Fibroblast of peridontal ligament (primary cell): ENCODE measurements around the gene RCOR1.
"Not testable (repeated sequence)": the region's sequence is repeated elsewhere in the genome, so short reads cannot be mapped to it uniquely, and the experiment has no call there.

Experiments used
- DNase-seq: peaks from one replicate; pipeline ENCODE4 v3.0.0-alpha.2; 2010; ENCODE audit errors: extremely low read depth

Gene RCOR1

DNA sequence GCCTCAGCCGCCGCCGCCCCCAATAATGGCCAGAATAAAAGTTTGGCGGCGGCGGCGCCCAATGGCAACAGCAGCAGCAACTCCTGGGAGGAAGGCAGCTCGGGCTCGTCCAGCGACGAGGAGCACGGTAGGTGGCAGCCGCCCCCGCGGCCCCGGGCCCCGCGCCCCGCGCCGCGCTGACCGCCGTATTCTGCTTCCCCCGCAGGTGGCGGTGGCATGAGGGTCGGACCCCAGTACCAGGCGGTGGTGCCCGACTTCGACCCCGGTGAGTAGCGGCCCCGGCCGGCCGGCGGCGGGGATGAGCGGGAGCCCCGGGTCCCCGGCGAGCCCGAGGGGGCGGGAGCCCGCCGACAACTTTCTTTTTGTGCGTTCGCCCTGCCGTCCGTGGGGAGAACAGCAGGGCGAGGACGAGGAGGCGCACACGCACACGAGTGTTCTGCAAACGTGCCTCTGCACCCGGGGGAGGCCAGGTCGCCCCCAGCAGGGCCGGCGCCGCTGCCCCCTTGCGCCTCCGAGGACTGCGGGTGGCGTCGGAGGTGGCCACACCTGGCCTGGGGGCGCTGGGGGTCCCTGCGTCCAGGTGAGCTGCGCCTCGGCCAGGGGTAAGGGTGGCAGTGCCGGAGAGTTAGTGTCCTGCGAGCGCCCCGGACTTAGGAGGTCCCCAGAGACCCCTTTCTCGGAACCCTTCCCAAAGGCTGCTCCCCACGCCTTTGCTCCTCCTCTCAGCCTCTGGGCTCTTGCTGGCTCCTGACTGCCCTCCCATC, 794 bp downstream of the RCOR1 start:
- DNase-seq = no peak

DNA sequence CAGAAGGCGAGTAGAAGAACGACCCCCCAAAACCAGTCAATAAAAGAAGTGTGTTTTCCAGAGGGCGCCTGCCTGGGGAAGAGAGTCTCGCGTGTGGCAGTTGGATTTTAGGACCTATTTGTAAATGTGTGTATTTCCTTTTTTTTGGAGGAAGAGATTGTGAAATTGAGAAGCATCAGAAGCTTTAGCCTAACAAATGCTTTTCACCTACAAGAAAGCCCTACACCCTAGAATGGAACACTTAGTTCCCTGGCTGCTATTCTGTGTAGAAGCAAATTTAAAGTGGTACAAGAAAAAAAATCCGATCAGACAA, 1.3 kb downstream of the RCOR1 start:
- DNase-seq = peak; percentile 30

DNA sequence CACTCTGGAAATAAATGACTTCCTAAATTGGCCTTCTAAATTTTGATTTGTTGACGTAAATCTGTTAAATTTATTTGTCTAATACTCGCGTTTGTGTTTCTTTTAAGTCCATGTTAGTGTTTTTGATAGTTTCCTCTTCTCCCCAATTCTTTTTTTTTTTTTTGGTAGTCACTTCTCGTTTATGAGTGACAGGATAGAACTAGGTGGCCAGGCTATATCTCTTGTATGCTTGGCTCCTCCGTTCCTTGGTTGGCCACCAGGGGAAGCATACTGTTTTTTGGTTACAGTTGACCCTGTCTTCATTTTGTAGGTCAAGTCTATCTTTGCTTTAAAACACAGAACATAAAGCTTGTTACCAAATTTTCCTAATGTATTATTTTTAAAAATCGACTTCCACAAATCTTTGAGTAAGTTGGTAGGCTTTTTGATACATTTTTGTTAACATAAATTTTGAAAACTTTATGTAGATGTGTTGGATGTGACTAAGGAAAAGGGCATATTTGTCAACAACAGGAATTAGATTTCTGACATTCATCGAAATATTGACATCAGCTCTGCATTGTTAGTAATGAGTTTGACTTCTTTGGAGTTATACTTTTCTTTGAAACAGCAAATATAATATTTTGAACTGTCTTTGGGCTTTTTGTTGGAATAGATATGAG, 2.2 kb downstream of the RCOR1 start:
- DNase-seq = peak; percentile 71

DNA sequence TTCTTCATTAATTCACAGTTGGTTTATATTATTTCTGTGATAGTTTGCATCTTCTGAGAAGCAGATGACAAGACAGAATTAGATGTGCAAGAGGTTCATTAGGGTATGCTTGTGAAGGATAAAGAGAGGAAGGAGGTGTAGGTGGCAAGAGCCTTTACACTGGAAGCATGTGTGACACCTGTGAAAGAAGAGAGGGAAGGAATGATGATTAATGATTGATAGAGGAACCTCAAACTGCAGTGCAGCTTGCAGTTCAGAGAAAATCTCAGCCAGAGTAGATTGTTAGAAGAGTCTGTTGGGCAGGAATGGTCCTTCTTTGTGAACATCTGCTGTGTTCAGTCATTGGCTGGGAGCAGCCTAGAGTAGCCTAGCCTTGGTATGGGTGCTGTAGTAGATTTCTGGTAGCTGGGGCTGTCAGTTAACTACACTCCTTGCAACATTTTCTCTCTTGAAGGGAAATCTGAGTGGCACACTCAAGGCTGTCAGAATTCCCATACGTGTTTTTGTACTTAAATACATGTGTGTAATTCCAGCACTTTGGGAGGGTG, 9.0 kb downstream of the RCOR1 start:
- DNase-seq = no peak

DNA sequence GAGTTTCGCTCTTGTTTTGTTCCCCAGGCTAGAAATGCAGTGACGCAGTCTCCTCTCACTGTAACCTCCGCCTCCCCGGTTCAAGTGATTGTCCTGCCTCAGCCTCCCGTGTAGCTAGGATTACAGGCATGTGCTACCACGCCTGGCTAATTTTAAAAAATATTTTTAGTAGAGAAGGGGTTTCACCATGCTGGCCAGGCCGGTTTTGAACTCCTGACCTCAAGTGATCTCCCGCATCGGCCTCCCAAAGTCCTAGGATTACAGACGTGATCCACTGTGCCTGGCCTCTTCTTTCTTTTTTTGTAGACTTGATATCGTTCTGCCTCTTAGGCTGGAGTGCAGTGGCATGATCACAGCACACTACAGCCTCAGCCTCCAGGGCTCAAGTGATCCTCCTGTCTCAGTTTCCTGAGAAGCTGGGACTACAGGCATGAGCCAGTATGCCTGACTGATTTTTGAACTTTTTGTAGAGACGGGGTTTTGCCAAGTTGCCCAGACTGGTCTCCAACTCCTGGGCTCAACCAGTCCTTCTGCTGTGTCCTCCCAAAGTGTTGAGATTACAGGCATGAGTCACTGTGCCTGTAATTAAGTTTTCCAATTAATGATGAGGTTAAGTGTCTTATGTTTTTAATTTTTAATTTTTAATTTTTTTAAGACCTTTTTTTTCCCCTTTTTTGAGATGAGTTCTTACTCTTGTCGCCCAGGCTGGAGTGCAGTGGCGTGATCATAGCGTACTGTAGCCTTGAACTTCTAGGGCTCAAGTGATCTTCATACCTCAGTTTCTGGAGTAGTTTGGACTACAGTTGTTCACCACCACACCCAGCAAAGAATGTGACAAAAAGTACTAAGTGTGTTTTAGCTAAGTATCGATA, 10.2 kb downstream of the RCOR1 start:
- no peak for DNase-seq

DNA sequence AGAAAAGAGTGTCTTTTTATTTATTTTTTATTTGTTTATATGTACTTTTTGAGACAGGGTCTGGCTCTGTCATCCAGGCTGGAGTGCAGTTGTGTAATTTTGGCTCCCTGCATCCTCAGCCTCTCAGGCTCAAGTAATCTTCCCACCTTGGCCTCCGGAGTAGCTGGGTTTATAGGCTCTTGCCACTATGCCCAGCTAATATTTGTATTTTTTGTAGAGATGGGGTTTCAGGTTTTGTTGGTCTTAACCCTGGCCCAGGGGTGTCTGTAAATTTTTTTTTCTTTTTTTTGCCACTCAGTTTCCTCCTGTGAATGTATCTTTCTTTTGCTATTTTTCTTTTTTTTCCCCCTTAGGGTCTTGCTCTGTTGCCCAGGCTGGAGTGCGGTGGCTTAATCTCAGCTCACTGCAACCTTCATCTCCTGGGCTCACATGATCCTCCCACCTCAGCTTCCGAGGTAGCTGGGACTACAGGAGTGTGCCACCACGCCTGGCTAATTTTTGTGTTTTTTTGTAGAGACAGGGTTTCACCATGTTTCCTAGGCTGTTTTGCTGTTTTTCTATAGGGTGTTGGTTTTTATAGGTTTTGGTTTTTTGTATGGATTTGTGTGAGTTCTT, 11.0 kb downstream of the RCOR1 start:
- no peak for DNase-seq

DNA sequence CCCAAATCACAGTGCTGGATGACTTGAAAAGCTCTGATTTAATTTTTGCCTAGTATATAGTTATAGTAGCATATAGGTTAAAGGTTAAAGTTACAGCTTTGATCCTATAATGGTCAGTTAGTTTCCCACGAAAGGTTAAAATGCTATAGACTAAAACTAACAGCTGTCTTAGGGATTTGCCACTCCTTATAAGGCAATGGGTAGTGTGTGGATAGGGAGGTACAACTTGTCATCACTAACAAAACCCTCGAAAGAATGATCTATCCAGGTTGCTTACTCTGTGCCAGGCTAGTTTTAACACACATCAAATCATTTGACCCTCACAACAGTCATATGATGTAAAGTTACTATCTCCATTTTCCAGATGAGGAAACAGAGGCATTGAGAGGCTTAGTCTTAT, 11.7 kb downstream of the RCOR1 start:
- DNase-seq = no peak

DNA sequence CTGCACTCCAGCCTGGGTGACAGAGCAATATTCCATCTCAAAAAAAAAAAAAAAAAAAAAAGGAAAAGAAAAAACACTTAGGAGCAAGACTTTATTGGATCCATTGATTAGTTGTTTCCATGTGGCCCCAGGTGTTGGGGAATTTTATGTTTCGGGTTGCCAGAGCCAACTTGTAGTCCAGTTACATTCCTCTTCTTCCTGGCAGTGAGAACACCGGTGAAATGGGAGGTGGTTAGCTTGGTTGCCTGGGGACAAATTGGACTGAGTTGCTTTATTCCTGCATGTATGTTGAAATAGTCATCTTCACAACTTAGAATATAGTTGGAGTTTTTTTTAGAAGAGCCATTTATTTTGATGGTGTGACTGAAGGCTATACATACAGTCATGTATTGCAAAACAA, 12.6 kb downstream of the RCOR1 start:
- no peak for DNase-seq

DNA sequence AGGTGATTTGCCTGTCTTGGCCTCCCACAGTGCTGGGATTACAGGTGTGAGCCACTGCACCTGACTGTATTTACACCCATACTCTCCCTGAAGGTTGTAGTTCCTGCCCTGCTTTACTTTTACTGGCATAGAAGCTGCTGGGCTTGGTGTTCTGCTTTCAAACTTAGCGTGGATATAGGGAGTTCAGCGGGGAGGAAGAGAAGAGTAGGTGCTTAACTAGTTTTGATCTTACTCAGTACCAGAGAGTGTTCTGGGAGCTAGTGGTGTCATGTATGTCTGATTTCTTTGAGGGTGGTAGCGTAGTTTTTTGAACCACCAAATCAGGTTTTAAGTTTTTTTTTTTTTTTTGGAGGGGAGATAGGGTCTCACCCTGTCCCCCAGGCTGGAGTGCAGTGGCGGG, 13.8 kb downstream of the RCOR1 start:
- no peak for DNase-seq

DNA sequence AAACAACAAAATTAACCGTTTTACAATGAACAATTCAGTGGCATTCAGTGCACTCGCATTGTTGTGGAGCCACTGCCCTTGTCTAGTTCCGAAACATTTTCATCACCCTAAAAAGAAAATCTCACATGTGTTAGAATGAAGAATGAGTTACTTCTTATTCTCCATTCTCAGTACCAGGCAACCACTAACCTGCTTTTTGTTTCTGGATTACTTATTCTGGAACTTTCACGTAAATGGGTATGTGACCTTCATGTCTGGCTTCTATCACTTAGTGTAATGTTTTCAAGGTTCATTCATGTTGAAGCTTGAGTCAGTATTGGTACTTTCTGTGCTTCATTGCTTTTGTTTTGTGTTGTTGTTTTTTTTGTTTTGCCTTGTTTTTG, 15.6 kb downstream of the RCOR1 start:
- DNase-seq = no peak

DNA sequence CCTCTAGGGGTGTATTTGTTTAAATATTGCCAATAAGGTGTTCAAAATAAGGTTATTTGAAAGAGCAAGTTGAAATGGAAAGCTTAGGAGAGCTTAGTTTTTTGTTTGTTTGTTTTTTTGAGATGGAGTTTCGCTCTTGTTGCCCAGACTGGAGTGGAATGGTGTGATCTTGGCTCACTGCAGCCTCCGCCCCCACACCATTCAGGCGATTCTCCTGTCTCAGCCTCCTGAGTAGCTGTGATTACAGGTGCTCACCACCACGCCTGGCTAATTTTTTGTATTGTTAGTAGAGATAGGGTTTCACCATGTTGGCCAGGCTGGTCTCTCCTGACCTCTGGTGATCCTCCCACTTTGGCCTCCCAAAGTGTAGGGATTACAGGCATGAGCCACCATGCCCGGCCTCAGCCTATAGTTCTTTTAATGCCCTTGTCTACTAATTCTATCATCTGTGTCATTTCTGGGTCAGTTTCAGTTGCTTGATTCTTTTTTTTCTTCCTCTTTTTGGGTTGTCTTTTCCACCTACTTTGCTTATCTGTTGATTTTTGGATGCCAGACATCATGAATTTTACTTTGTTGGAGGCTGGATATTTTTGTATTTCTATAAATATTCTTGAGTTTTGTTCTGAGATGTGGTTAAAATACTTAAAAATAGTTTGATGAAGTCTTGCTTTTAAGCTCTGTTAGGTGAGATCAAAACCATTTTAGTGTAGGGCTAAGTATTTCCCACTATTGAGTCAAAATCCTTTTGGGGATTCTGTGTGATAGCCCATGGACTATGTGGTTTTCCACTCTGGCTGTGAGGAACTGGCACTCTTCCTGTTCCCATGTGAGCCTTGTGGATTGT, 18.7 kb downstream of the RCOR1 start:
- DNase-seq = peak; percentile 56

DNA sequence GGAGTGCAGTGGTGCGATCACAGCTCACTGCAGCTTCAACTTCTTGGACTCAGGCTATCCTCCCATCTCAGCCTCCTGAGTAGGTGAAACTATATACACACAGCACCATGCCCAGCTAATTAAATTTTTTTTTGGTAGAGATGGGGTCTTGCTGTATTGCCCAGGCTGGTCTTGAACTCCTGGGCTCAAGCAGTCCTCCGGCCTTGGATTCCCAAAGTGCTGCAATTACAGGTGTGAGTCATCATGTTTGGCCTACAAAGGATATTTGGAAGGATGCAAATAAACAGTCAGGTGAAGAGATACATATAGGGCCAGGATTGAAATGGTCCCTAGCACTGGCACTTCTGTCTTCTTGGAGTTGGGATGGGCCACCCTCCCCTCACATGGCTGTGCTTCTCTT, 23.9 kb downstream of the RCOR1 start:
- DNase-seq = no peak

DNA sequence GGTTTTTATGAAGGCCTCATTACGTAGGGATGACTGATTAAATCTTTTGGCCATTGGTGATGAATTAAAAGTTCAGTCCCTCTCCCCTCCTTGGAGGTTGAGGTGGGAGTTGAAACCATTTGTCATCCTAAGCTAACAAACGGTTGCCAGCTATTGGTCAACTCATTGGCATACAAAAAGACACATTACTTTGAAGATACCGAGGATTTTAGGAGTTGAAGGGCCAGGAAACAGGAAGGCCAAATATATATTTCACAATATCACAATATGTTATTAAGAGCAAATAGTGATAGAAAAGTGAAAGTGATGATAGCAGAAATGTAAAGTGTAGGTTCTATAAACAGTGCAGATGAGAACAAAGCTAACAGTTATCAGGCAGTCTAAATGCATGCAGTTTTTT, 24.4 kb downstream of the RCOR1 start:
- no peak for DNase-seq

DNA sequence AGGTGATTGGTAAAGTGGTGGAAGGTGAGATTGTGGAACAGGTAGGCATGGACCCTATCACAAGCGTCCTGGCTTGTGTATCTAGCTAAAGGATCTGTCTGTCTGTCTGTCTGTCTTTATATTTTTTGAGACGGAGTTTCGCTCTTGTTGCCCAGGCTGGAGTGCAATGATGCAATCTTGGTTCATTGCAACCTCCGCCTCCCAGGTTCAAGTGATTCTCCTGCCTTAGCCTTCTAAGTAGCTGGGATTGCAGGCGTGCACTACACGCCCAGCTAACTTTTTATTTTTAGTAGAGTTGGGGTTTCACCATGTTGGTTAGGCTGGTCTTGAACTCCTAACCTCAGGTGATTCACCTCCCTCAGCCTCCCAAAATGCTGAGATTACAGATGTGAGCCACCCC, 26.6 kb downstream of the RCOR1 start:
- DNase-seq = not testable (repeated sequence)

DNA sequence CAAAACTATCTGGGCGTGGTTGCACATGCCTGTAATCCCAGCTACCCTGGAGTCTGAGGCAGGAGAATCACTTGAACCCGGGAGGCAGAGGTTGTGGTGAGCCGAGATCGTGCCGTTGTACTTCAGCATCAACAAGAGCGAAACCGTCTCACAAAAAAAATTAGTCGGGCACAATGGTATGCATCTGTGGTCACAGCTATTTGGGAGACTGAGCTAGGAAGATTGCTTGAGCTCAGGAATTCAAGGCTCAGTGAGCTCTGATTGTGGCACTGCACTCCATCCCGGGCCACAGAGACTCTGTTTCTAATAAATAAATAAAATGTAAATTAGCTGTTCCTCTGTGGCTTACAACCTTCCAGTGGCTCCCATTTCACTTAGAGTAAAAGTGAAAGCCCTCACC, 28.0 kb downstream of the RCOR1 start:
- peak; percentile 90 for DNase-seq

DNA sequence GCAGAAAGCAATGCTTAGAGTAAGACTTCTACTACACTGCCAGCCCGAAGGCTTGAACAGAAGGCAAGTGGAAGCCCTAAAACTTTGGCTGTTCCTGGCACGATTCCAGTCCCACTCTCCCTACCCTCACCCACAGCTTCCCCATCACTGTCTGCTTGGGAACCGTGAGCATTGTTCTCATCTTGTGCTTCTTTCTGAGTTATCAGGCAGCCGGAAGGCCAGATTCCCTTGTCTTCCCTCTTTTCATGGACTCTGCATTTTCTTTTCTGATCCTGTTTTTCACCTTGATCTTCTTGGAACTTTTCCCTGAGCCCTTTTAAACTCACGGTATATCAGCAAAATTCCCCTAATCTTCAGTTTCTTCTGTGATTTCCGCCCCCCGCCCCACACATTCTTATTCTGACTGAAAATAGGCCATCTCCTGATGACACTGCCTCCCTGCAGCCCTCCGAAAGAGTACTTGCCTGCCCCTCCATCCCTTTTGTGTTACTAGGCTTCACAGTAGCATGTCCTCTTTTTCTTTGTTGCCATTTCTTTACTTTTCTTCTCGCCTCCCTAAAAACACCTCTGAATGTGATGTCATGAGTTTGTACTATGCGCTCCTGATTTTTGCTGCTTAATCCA, 29.9 kb downstream of the RCOR1 start:
- DNase-seq = no peak

DNA sequence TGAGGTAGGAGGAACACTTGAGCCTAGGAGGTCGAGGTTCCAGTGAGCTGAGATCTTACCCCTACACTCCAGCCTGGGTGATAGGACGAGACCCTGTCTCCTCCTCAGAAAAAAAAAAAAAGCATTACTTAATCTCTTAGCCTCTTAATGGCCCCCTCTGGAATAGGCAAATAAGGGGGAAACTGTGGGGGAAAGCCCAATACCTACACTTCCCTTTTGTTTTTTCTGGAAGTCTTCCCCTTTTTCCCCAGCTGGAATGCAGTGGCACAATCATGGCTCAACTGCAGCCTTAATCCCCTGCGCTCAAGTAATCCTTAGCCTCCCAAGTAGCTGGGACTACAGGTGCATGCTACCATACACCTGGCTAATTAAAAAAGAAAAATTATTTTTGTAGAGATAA, 32.2 kb downstream of the RCOR1 start:
- DNase-seq = no peak

DNA sequence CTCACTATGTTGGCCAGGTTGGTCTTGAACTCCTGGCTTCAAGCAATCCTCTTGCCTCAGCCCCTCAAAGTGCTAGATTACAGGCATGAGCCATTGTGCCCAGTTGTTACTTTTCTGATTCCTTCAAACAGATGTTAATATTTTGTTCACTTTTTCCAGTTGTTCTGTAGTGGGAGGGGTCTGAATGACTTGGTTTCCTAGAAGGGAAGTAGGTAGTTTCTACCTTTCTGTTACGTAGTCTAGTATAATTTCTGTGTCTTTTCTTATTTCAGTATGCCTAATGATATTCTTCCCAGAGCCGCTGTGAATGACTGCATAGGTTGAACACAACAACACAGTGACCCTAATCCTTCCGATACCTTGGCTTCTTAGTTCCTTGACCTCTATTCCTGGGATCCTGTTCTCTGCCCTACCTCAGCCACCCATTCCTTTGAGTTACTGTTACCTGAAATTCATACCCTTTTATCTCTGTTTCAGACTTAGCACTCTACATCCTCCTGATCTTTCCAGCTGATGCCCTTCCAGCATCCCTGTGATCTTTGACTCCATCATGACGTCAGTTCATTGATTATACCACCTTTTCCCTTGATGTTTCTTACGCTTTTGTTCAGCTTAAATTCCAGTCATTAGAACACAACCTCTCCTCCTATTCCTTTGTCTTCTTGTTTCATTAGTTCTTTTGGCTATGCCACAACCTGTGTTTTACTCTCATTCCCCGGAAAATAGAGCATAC, 33.3 kb downstream of the RCOR1 start:
- no peak for DNase-seq

DNA sequence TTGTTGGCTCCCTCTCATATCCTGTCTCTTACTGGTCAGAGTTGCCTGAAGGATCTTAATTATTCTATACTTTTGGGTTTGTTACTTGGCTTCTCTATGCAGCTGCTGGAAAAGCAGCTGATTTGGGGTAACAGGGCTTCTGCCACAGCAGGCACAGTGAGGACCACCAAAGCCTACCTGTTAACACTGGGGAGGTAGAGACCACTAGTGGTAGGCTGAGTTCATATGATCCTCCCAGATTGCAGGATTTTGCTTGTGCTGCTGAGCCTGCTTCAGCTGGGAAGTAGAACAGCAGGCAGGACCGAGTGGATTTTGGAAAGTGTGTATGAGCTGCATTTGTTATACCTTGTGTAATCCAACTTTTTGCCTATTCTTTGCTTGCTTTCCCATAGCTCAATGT, 34.1 kb downstream of the RCOR1 start:
- DNase-seq = no peak

DNA sequence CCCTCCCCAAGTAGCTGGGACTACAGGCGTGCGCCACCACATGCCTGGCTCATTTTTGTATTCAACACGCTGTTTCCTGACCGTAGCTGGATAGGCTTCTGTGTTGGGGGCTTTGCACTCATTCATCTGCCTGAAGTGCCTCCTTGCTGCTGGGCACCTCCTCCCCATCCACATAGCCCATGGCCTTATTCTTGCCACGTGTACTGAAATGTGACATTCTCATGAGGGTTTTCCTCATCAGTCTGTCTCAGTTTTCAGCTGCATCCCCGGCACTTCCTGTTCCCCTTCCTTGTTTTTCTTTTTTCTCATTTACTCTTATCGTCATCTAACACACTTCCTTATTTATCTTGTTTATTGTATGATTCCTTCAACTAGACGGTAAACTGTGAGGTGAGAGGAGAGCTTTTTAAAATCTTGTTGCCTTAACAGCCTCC, 36.6 kb downstream of the RCOR1 start:
- DNase-seq = no peak
